Measurements from ENCODE around the gene LMTK3. TPM values are rescaled to one million over a fixed set of nuclear protein-coding genes. Genes with fewer than 3 reads are reported as not detected.

The LMTK3 gene
- total and polyA plus RNA-seq, 2 of the 4 experiments (the other 2 are of a cell fraction), result 0.18 to 0.87 TPM

DNA sequence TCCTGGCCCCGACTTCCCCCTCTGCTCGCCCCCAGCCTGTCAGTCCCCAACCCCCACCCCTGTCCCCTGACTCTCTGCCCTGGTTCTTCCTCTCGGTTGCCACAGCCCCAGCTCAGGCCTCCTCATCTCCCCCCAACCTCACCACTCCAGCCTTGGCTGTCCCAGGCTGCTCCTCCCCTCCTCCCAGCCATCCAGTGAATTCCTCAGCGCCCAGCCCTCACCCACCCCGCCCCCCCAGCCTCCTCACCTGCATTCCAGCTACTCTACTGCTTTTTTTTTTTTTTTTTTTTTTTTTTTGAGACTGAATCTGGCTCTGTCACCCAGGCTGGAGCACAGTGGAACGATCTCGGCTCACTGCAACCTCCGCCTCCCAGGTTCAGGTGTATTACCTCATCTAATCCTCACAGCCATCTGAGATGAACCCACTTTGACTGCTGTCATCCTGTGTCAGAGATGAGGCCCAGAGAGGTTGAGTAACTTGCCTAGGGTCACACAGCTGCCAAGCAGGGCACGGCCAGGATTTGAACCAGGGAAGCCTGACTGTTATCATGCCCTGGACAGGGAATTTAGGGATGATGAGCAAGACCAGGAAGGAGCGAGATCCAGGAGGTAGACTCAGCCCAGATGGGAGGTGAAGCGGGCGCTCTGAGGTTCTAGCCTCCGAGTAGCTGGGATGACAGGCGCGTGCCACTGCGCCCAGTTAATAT is 42.9 kb upstream of the LMTK3 start:
- WGBS, 2 experiments (ENCODE audit: extremely low coverage in 2 of 2, insufficient read length in 1 of 2), result 46% methylated on average over 5 of the region's 16 CpGs; no CpG with 5 or more reads in 1 of the 2 experiments
- Histone ChIP-seq H2BK20ac (ENCODE audit: low read depth, low read length) (no peak overlapping the region), H3K27me3 (ENCODE audit: control insufficient read depth, insufficient read depth, low read length) (peaks cover 3% of the 10 kb centered on the region), H4K5ac (ENCODE audit: low read depth, low read length) (no peak overlapping the region), H2BK15ac (ENCODE audit: low read depth, low read length) (no peak overlapping the region), H2AK5ac (ENCODE audit: low read depth, low read length) (peak overlapping the region; percentile 62; the same call in 1 of the 2 replicates), H3K9me3 (ENCODE audit: control insufficient read depth, insufficient read depth, low read length) (no peaks in the 10 kb centered on the region), H3K9me1 (ENCODE audit: insufficient read depth, low read length) (no peaks in the 10 kb centered on the region), H3K4me3 (ENCODE audit: insufficient read depth, low read depth, low read length) (no peak overlapping the region), H3K4me1 (ENCODE audit: control insufficient read depth, insufficient read depth, low read length) (peaks cover 8% of the 10 kb centered on the region), H4K8ac (ENCODE audit: low read depth in 2 of 2, low read length in 2 of 2) (no peak overlapping the region), H3K9ac (ENCODE audit: low read depth, low read length) (no peak overlapping the region), H3K56ac (ENCODE audit: extremely low read depth, insufficient read depth, low read length) (no peak overlapping the region), H2BK120ac (ENCODE audit: low read depth, low read length) (no peak overlapping the region), H3K18ac (ENCODE audit: low read depth, low read length) (no peak overlapping the region; the same call in 1 of the 2 replicates), H3K23ac (ENCODE audit: low read depth, low read length) (no peak overlapping the region), H2AK9ac (replicated peaks; ENCODE audit: low read depth, low read length, poor library complexity) (no peak overlapping the region), H4K20me1 (ENCODE audit: insufficient read depth, low read length) (no peaks in the 10 kb centered on the region), H3K36me3 (ENCODE audit: control insufficient read depth, insufficient read depth, low read length) (no peaks in the 10 kb centered on the region), H3K79me1 (ENCODE audit: low read depth in 1 of 2, low read length in 2 of 2) (no peaks in the 10 kb centered on the region), H3K4me2 (ENCODE audit: low read depth, low read length) (no peak overlapping the region; the same call in 1 of the 2 replicates), H3K4ac (ENCODE audit: low read depth, low read length) (no peak overlapping the region), H3K14ac (replicated peaks; ENCODE audit: low read depth, low read length) (no peak overlapping the region), H2BK5ac (ENCODE audit: low read depth, low read length, poor library complexity, severe bottlenecking) (no peak overlapping the region), H4K91ac (ENCODE audit: insufficient read depth, low read depth, low read length) (no peak overlapping the region), H2AFZ (replicated peaks; ENCODE audit: low read length, poor library complexity) (no peak overlapping the region), H3K27ac (ENCODE audit: insufficient read depth, low read length) (no peak overlapping the region)
- TF ChIP-seq, protein P1, sequence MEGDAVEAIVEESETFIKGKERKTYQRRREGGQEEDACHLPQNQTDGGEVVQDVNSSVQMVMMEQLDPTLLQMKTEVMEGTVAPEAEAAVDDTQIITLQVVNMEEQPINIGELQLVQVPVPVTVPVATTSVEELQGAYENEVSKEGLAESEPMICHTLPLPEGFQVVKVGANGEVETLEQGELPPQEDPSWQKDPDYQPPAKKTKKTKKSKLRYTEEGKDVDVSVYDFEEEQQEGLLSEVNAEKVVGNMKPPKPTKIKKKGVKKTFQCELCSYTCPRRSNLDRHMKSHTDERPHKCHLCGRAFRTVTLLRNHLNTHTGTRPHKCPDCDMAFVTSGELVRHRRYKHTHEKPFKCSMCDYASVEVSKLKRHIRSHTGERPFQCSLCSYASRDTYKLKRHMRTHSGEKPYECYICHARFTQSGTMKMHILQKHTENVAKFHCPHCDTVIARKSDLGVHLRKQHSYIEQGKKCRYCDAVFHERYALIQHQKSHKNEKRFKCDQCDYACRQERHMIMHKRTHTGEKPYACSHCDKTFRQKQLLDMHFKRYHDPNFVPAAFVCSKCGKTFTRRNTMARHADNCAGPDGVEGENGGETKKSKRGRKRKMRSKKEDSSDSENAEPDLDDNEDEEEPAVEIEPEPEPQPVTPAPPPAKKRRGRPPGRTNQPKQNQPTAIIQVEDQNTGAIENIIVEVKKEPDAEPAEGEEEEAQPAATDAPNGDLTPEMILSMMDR (conservative IDR thresholded peaks at IDR 0.05; ENCODE audit: low read depth, low read length), result no peak
- no peak for TF ChIP-seq SMC3 (IDR thresholded peaks at IDR 0.05; ENCODE audit: low read depth, low read length)
- no peak for TF ChIP-seq CHD1 (IDR thresholded peaks at IDR 0.05; ENCODE audit: low read depth, low read length)
- no peak for TF ChIP-seq MXI1 (IDR thresholded peaks at IDR 0.05; ENCODE audit: borderline replicate concordance, low read depth, low read length)
- no peak for TF ChIP-seq NFE2L2 (IDR thresholded peaks at IDR 0.05; ENCODE audit: low read depth, low read length)
- TF ChIP-seq, protein P2, sequence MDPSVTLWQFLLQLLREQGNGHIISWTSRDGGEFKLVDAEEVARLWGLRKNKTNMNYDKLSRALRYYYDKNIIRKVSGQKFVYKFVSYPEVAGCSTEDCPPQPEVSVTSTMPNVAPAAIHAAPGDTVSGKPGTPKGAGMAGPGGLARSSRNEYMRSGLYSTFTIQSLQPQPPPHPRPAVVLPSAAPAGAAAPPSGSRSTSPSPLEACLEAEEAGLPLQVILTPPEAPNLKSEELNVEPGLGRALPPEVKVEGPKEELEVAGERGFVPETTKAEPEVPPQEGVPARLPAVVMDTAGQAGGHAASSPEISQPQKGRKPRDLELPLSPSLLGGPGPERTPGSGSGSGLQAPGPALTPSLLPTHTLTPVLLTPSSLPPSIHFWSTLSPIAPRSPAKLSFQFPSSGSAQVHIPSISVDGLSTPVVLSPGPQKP (IDR thresholded peaks at IDR 0.05; ENCODE audit: borderline replicate concordance, low read depth, low read length), result no peak
- TF ChIP-seq RCOR1 (IDR thresholded peaks at IDR 0.05; ENCODE audit: insufficient replicate concordance, low read length), result no peak
- no peak for TF ChIP-seq MAFK (IDR thresholded peaks at IDR 0.05; ENCODE audit: low read depth, low read length)
- no peak for TF ChIP-seq RFX5 (IDR thresholded peaks at IDR 0.05; ENCODE audit: low read depth, low read length)
- TF ChIP-seq CEBPB (IDR thresholded peaks at IDR 0.05; ENCODE audit: low read depth, low read length), result no peak
- TF ChIP-seq MAZ (IDR thresholded peaks at IDR 0.05; ENCODE audit: borderline replicate concordance, low read depth, low read length), result no peak
- TF ChIP-seq BHLHE40 (IDR thresholded peaks at IDR 0.05; ENCODE audit: low read depth, low read length), result no peak
- TF ChIP-seq FOS (IDR thresholded peaks at IDR 0.05; ENCODE audit: low read depth, low read length), result no peak
- TF ChIP-seq, protein P3, sequence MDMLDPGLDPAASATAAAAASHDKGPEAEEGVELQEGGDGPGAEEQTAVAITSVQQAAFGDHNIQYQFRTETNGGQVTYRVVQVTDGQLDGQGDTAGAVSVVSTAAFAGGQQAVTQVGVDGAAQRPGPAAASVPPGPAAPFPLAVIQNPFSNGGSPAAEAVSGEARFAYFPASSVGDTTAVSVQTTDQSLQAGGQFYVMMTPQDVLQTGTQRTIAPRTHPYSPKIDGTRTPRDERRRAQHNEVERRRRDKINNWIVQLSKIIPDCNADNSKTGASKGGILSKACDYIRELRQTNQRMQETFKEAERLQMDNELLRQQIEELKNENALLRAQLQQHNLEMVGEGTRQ (IDR thresholded peaks at IDR 0.05; ENCODE audit: low read depth, low read length), result no peak
- POLR2A ChIA-PET (ENCODE audit: unreplicated experiment), result no interaction called here
- no TSS peak for BruUV-seq (replicated peaks)
- in situ Hi-C loops (cut with MboI; ENCODE audit: low sequenced_read_pairs) (no loop called here), intact Hi-C loops (cut with micrococcal nuclease) (loop anchor here (5.0 kb wide), 1 partner anchor 42 kb away; the partner anchor contains the start of gene LMTK3), dilution Hi-C loops (cut with HindIII; ENCODE audit: low sequenced_read_pairs, unreplicated experiment) (no loop called here)
- DNase-seq, result no peak
- CTCF ChIA-PET, result no interaction called here
- ATAC-seq (ENCODE audit: low read depth), result peak; percentile 19

All from IMR-90 (cell line).